ENCODE data around the gene EMSY. TPM values are rescaled to one million over a fixed set of nuclear protein-coding genes. Genes with fewer than 3 reads are reported as not detected.

EMSY gene
- polyA plus RNA-seq, 1 experiment = 19.1 TPM

DNA sequence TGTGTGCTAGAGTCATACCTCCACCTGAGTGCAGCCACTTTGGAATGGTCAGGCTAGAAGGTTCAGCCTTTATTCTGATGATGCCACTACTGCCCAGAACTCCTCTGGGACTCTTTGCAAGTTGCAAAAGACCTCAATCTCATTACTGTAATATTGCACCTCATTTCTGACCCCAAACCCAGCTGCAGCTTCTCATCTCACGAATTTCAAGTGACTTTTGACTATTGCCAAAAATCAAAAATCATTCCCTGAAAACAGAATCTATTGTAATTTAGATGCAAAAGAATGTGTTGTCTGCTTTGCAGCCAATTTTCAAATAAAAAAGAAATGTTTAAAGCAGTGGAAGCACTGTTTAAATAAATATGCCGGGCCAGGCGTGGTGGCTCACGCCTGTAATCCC, 38.5 kb upstream of the EMSY start:
- DNase-seq (ENCODE audit: low read depth) = no peak
- Histone ChIP-seq H3K36me3 (ENCODE audit: control insufficient read depth, insufficient read depth, low read length) (no peaks in the 10 kb centered on the region), H3K4me3 (ENCODE audit: low read depth, low read length) (no peak overlapping the region), H3K27me3 (ENCODE audit: control insufficient read depth, insufficient read depth, low read length) (peaks cover under 1% of the 10 kb centered on the region; the same call in 1 of the 2 replicates)
- no peak for TF ChIP-seq CTCF (IDR thresholded peaks at IDR 0.05; ENCODE audit: insufficient read depth, low read depth, low read length)
- ChIA-PET POLR2A (no interaction called here), CTCF (no interaction called here)

- TF ChIP-seq CTCF (IDR thresholded peaks at IDR 0.05; ENCODE audit: insufficient read depth, low read depth, low read length) = no peak
- H3K36me3 ChIP-seq (ENCODE audit: control insufficient read depth, insufficient read depth, low read length) = no peaks in the 10 kb centered on the region
- CTCF ChIA-PET = no interaction called here
Measured at GRCh38 chr11:76408171-76408965, 36.5 kb upstream of the EMSY start.

GRCh38 chr11:76410851-76411357, 33.9 kb upstream of the EMSY start:
- POLR2A ChIA-PET = no interaction called here
- Histone ChIP-seq H3K27me3 (ENCODE audit: control insufficient read depth, insufficient read depth, low read length) (peaks cover 7% of the 10 kb centered on the region), H3K4me3 (ENCODE audit: low read depth, low read length) (no peak overlapping the region), H3K36me3 (ENCODE audit: control insufficient read depth, insufficient read depth, low read length) (no peaks in the 10 kb centered on the region)
- TF ChIP-seq CTCF (IDR thresholded peaks at IDR 0.05; ENCODE audit: insufficient read depth, low read depth, low read length) = no peak
- no peak for DNase-seq (ENCODE audit: low read depth)
- CTCF ChIA-PET = interaction anchor here (1.0 to 1.7 kb wide), 2 partner anchors 17 to 30 kb away, joined by 3 to 4 read pairs; partner anchors contain the start of genes GVQW3 and THAP12

More at GRCh38 chr11:76408171-76408965, 36.5 kb upstream of the EMSY start:
- DNase-seq (ENCODE audit: low read depth) = no peak
- Histone ChIP-seq H3K27me3 (ENCODE audit: control insufficient read depth, insufficient read depth, low read length) (peaks cover 7% of the 10 kb centered on the region), H3K4me3 (ENCODE audit: low read depth, low read length) (no peak overlapping the region)
- POLR2A ChIA-PET = no interaction called here

GRCh38 chr11:76415073-76415472, 29.7 kb upstream of the EMSY start:
- POLR2A ChIA-PET = no interaction called here
- CTCF ChIA-PET = no interaction called here
- no peak for DNase-seq (ENCODE audit: low read depth)
- H3K4me3 ChIP-seq (ENCODE audit: low read depth, low read length) = no peak overlapping the region
- peaks cover 7% of the 10 kb centered on the region; the same call in 1 of the 2 replicates for H3K27me3 ChIP-seq (ENCODE audit: control insufficient read depth, insufficient read depth, low read length)
- no peaks in the 10 kb centered on the region for H3K36me3 ChIP-seq (ENCODE audit: control insufficient read depth, insufficient read depth, low read length)
- no peak for TF ChIP-seq CTCF (IDR thresholded peaks at IDR 0.05; ENCODE audit: insufficient read depth, low read depth, low read length)

DNA sequence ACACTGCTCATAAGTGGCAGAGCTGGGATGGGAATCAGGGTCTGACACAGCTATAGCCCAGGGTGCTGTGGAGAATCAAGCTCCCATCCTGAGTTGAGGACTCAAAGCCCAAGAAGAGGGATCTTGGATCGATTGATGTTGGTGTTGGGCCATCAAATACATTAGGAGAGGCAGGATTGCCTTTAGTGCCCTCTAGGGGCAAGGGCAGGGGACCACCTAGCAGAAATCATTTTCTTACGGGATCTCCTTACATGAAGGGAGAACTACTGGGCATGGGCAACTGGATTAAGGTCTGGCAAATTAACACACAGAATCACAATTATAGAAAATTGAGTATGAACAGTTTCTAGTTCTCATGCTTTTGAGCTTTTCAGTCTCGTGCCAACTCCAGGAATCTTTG, 24.9 kb upstream of the EMSY start:
- CTCF ChIA-PET = interaction anchor here (0.7 to 1.5 kb wide), 3 partner anchors 9 to 23 kb away, joined by 3 to 5 read pairs (median 3); no protein-coding TSS in a partner anchor
- DNase-seq (ENCODE audit: low read depth) = no peak
- Histone ChIP-seq H3K36me3 (ENCODE audit: control insufficient read depth, insufficient read depth, low read length) (no peaks in the 10 kb centered on the region), H3K4me3 (ENCODE audit: low read depth, low read length) (no peak overlapping the region), H3K27me3 (ENCODE audit: control insufficient read depth, insufficient read depth, low read length) (peaks cover 9% of the 10 kb centered on the region)
- POLR2A ChIA-PET = interaction anchor here (0.5 kb wide), 1 partner anchor 125 kb away, joined by 20 read pairs; no protein-coding TSS in a partner anchor
- peak; percentile 29; the same call in 1 of the 2 replicates for TF ChIP-seq CTCF (IDR thresholded peaks at IDR 0.05; ENCODE audit: insufficient read depth, low read depth, low read length)

All from BJ (cell line).